GM19438 (cell line): Measurements from ENCODE around the gene TAF11L14.
"Not testable (repeated sequence)": the region's sequence is repeated elsewhere in the genome, so short reads cannot be mapped to it uniquely, and the experiment has no call there.

Experiments
- ATAC-seq: cut with Tn5 transposase; IDR thresholded peaks from one replicate; pipeline ENCODE4 v1.9.1; 2021; ENCODE audit warnings: low read depth; ENCODE audit not compliant: unreplicated experiment

TAF11L14 gene

DNA sequence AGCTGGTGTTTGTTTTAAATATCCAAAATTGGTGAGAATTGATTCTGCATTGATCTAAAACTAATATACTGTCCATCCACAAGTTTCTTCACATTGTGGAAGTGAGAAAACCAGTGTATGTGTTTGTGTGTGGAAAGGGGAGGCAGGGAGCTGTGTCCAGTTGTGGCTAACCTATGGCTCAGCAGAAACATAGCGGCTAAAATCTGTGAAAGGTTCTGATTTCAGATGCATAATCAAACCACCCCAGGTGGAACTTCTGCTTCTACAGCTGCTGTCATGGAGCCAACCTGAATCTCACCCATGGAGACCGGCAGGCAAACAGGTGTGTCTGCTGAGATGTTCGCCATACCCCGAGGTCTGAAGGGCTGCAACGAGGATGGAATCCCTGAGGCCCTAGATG lies at the start of gene TAF11L14:
TAF11L14 (plus strand) TSS at position 301 of the 400 bp plus-strand sequence.
- no peak for ATAC-seq

DNA sequence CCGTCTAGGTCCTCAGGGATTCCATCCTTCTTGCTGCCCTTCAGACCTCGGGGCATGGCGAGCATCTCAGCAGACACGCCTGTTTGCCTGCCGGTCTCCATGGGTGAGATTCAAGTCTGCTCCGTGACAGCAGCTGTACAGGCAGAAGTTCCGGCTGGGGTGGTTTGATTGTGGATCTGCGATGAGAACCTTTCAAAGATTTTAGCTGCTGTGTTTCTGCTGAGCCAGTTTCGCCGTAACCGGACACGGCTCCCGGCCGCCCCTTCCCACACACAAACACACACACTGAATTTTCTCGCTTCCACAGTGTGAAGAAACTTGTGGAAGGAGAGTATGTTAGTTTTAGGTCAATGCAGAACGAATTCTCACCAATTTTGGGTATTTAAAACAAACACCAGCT lies 48.6 kb upstream of the TAF11L14 start, which contains the start of gene TAF11L7:
TAF11L7 (minus strand) TSS at position 101 of the 400 bp plus-strand sequence.
- ATAC-seq = not testable (repeated sequence)

DNA sequence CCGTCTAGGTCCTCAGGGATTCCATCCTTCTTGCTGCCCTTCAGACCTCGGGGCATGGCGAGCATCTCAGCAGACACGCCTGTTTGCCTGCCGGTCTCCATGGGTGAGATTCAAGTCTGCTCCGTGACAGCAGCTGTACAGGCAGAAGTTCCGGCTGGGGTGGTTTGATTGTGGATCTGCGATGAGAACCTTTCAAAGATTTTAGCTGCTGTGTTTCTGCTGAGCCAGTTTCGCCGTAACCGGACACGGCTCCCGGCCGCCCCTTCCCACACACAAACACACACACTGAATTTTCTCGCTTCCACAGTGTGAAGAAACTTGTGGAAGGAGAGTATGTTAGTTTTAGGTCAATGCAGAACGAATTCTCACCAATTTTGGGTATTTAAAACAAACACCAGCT lies 43.4 kb upstream of the TAF11L14 start, which contains the start of gene TAF11L8:
TAF11L8 (minus strand) TSS at position 101 of the 400 bp plus-strand sequence.
- not testable (repeated sequence) for ATAC-seq

DNA sequence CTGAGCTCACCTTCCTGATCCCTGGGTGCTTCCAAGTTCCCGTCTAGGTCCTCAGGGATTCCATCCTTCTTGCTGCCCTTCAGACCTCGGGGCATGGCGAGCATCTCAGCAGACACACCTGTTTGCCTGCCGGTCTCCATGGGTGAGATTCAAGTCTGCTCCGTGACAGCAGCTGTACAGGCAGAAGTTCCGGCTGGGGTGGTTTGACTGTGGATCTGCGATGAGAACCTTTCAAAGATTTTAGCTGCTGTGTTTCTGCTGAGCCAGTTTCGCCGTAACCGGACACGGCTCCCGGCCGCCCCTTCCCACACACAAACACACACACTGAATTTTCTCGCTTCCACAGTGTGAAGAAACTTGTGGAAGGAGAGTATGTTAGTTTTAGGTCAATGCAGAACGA lies 40.0 kb upstream of the TAF11L14 start, which contains the start of gene TAF11L9:
TAF11L9 (minus strand) TSS at position 140 of the 400 bp plus-strand sequence.
- ATAC-seq = not testable (repeated sequence)

DNA sequence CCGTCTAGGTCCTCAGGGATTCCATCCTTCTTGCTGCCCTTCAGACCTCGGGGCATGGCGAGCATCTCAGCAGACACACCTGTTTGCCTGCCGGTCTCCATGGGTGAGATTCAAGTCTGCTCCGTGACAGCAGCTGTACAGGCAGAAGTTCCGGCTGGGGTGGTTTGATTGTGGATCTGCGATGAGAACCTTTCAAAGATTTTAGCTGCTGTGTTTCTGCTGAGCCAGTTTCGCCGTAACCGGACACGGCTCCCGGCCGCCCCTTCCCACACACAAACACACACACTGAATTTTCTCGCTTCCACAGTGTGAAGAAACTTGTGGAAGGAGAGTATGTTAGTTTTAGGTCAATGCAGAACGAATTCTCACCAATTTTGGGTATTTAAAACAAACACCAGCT lies 36.5 kb upstream of the TAF11L14 start, which contains the start of gene TAF11L10:
TAF11L10 (minus strand) TSS at position 101 of the 400 bp plus-strand sequence.
- not testable (repeated sequence) for ATAC-seq

DNA sequence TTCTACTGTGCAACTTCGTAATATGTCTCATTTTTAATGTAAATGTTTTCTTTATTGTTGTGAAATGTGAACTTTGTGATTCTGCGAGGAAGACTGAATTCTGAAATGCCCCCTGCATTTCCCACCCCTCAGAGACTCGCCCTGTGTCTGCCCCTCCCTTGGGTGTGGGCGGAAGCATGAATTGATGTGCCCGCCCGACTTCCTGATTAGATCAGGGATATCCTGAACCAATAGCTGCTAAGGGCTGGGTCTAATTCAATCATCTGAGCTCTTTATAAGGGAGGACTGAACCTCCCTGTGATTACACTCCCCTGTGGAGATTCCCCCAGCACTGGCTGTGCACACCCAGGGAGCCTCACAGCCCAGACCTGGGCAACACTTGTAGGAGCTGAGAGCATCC lies 30.4 kb upstream of the TAF11L14 start, which contains the start of gene TAF11L11:
TAF11L11 (plus strand) TSS at position 304 of the 400 bp plus-strand sequence.
- ATAC-seq = not testable (repeated sequence)

DNA sequence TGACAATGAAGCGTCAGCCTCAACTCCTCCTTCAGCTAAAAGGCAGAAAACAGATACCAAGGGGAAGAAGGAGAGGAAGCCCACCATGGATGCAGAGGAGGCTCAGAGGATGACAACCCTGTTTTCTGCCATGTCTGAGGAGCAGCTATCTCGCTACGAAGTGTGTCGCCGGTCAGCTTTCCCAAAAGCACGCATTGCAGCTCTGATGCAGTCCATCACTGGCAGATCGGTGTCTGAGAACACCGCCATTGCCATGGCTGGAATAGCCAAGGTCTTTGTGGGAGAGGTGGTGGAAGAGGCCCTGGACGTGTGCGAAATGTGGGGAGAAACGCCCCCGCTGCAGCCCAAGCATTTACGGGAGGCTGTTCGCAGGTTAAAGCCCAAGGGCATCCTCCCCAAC lies 29.3 kb upstream of the TAF11L14 start:
- no peak for ATAC-seq

DNA sequence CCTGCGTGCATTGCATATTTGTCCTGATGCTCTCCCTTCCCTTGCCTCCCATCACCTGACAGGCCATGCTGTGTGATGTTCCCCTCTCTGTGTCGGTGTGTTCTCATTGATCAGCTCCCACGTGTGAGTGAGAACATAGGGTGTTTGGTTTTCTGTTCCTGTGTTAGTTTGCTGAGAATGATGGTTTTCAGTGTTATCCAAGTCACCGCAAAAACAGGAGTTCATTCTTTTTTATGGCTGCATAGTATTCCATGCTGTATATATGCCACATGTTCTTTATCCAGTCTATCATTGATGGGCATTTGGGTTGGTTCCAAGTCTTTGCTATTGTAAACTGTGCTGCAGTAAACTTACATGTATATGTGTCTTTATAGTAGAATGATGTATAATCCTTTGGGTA lies 26.8 kb upstream of the TAF11L14 start:
- ATAC-seq = not testable (repeated sequence)

DNA sequence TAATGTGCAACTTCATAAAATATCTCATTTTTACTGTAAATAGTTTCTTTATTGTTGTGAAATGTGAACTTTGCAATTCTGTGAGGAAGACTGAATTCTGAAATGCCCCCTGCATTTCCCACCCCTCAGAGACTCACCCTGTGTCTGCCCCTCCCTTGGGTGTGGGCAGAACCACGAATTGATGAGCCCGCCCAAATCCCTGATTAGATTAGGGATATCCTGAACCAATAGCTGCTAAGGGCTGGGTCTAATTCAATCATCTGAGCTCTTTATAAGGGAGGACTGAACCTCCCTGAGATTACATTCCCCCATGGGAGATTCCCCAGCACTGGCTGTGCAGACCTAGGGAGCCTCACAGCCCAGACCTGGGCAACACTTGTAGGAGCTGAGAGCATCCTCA lies 24.2 kb upstream of the TAF11L14 start, which contains the start of gene TAF11L12:
TAF11L12 (plus strand) TSS at position 301 of the 400 bp plus-strand sequence.
- ATAC-seq = not testable (repeated sequence)

DNA sequence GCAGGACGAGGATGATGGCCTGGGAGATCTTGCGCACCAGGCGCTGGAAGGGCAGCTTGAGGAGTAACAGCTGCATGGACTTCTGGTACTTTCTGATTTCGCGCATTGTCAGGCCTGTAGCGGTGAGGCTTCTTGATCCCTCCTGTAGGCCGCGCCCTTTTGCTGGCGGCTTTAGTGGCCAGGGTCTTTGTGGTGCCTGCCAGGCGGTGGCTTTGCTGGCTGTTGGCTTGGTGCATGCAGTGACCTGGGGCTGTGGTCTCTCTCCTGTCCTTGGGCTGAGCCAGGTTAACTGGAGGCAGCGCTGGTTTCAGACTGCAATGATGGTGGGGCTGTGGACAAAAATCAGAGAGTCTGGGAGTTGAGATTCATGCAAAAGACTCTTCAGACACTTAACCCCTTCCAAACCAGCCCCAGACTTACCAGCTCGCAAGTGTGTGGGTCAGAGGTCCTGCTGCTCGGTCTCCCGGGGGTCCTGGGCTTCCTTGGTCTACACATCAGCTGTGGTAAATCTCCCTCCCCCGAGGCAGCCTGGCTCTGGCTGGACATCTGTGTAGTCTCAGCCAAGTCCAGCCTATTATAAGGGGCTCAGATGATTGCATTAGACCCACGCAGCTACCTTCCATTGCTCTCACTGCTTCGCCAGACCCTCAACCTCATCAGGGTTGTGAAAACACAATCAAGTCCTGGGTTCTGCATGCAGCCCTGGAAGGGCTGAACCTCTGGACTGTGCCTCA lies 19.2 kb upstream of the TAF11L14 start:
- ATAC-seq = no peak

DNA sequence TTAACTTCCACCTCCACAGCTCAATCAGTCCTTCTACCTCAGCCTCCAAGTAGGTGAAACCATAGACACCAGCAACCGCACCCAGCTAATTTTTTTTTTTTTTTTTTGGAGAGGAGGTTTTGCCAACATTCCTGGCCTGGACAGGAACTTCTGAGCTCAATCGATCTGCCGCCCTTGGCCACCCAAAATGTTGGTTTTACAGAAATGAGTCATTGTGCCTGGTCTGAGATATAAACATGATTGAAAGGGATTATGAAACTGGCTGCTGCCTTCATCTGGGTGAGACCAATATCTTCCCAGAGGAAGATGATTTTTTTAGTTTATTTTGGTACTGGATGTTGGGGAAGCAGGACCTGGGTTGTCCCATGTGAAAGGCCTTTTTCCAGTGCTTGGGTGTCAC lies 14.9 kb upstream of the TAF11L14 start:
- ATAC-seq = no peak

DNA sequence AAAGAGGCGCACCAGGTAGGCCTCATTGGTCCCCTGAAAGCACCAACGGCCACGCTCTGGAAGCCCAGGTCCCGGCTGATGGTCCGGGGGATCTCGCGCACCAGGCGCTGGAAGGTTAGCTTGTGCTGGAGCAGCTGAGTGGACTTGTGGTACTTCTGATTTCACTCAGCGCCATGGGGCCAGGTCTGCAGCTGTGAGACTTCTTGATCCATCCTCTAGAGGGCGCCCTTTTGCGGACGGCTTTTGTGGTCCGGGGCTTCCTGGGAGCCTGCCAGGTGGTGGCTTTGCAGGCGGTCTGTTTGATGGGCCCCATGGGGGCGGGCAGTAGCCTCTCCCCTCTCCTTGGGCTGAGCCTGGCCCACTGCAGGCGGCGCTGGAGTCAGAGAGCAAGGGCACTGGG lies 13.6 kb upstream of the TAF11L14 start:
- no peak for ATAC-seq

DNA sequence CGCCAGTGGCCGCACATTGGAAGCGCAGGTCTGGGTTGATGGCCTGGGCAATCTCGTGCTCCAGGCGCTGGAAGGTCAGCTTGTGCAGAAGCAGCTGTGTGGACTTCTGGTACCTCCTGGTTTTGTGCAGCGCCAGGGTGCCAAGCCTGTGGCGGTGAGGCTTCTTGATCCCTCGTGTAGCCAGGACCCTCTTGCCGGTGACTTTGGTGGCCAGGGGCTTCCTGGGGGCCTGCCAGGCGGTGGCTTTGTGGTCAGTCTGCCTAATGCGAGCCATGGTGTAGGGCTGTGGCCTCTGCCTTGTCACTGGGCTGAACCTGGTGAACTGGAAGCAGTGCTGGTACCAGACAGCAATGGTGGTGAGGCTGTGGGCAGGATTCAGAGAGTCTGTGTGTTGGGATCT lies 8.6 kb upstream of the TAF11L14 start:
- ATAC-seq = no peak

DNA sequence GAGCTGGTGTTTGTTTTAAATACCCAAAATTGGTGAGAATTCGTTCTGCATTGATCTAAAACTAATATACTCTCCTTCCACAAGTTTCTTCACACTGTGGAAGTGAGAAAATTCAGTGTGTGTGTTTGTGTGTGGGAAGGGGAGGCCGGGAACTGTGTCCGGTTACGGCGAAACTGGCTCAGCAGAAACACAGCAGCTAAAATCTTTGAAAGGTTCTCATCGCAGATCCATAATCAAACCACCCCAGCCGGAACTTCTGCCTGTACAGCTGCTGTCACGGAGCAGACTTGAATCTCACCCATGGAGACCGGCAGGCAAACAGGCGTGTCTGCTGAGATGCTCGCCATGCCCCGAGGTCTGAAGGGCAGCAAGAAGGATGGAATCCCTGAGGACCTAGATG lies 2.5 kb upstream of the TAF11L14 start, which contains the start of gene TAF11L13:
TAF11L13 (plus strand) TSS at position 301 of the 400 bp plus-strand sequence.
- not testable (repeated sequence) for ATAC-seq

DNA sequence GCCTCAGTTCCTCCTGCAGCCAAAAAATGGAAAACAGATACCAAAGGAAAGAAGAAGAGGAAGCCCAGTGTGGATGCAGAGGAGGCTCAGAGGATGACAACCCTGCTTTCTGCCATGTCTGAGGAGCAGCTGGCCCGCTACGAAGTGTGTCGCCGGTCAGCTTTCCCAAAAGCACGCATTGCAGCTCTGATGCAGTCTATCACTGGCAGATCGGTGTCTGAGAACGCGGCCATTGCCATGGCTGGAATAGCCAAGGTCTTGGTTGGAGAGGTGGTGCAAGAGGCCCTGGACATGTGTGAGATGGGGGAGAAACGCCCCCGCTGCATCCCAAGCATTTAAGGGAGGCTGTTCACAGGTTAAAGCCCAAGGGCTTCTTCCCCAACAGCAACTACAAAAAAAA lies 15.0 kb downstream of the TAF11L14 start:
- ATAC-seq = not testable (repeated sequence)

DNA sequence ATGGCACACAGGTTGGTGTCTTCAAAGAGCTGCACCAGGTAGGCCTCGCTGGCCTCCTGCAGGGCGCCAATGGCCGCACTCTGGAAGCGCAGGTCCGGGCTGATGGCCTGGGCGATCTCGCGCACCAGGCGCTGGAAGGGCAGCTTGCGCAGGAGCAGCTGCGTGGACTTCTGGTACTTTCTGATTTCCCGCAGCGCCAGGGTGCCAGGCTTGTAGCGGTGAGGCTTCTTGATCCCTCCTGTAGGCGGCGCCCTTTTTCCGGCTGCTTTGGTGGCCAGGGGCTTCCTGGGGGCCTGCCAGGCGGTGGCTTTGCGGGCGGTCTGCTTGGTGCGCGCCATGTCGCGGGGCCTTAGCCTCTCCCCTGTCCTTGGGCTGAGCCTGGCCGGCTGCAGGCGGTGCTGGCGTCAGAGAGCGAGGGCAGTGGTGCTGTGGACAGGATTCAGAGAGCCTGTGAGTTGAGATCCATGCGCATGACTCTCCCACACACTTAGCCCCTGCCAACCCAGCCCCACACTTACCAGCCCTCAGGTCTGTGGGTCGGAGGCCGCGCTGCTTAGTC lies 21.0 kb downstream of the TAF11L14 start:
- ATAC-seq = not testable (repeated sequence)

DNA sequence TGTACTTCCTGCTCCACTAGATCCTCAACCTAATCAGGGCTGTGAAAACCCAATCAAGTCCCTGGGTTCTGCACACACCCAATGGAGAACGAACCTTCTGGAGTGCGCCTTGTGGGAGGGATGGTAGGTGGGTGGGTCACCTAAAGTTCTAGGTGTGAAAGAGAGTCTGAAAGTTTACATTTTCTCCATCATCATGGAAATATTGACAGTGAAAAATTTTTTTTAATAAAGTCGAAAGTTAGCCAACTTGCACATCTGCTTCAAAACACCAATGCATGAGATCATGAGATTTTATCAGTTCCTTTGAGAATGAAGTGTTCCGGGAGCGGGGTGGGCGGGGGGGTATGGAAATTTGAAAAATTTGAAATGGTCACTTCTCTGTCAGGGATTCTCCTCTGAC lies 21.7 kb downstream of the TAF11L14 start:
- ATAC-seq = no peak

DNA sequence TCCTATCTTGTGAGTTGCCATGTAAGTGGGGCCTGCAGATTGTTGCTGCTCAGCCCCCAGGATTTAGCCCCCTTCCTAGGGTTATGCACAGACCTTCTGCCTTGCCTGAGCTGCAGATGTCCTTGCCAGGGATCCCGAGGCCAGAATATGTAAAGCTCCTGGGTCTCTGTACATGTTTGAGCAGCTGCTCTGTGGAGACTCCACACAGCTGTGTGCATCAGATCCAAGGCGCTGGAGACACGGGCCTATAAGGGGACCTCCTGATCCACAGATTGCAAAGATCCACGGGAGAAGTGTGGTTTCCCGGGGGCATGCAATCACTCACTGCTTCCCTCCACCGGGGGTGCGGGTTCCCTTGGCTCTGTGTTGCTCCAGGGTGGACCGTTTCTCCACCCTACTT lies 28.9 kb downstream of the TAF11L14 start:
- no peak for ATAC-seq

DNA sequence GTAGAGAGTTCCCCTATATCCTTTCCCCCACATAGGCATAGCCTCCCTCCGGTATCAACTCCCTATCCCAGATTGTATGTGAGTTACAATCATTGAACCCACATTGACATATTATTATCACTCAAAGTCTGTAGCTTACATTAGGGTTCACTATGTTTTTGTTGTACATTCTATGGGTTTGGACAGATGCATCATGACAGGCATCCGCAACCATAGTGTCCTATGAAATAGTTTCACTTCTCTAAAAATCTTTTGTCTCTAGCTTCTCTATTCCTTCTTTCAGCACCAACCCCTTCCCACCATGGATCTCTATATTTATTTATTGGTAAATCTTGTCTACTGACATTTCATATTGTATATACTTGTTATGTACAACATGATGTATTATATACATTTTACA lies 31.6 kb downstream of the TAF11L14 start:
- ATAC-seq = no peak

DNA sequence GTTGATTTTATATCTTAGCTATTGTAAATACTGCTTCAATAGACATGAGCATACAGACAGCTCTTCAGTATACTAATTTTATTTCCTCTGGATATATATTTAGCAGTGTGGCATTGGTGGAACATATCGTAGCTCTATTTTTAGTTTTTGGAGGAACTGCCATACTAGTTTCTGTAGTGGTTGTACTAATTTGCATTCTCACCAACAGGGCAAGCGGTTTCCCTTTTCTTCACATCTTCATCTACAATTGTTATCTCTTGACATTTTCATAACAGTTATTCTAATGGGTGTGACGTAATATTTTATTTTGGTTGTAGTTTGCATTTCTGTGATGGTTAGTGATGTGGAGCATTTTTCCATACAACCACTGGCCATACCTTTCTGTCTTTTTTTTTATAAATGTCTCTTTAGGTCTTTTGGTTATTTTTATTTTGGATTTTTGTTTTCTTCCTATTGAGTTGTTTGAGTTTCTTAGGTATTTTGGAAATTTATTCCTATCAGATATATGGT lies 32.5 kb downstream of the TAF11L14 start:
- no peak for ATAC-seq

DNA sequence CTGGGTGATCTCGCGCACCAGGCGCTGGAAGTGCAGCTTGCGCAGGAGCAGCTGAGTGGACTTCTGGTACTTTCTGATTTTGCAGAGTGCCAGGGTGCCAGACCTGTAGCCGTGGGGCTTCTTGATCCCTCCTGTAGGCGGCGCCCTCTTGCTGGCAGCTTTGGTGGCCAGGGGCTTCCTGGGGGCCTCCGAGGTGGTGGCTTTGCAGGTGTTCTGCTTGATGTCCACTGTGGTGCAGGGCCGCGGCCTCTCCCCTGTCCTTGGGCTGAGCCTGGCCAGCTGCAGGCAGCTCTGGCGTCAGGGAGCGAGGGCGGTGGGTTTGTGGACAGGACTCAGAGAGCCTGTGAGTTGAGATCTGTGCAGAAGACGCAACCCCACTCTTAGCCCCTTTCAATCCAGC lies 36.1 kb downstream of the TAF11L14 start:
- no peak for ATAC-seq
